ENCODE measurements around the gene TMEM63B. TPM values are rescaled to one million over a fixed set of nuclear protein-coding genes. Genes with fewer than 3 reads are reported as not detected.

TMEM63B gene
- total RNA-seq, 4 donors from 2014 or later = 27.2 to 71.9 (median 43.7) TPM

DNA sequence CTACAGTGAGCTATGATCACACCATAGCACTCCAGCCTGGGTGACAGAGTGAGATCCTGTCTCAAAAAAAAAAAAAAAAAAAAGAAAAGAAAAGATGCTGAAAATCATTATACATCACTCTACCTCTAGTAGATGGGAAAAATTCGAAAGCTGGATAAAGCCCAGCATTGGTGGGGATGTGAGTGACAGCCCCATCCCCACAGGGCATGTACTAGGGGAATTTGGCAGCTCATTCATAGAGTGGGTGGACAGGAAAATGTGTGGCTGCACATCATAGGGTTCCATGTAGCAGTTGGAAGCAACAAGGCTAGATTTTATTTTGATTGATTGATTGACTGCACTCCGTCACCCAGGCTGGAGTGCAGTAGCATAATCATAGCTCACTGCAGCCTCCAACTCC lies 42.1 kb upstream of the TMEM63B start:
- no peaks in the 10 kb centered on the region for H3K9me3 ChIP-seq
- no peaks in the 10 kb centered on the region for H3K27me3 ChIP-seq
- peaks cover 36 to 44% of the 10 kb centered on the region in 2 donors for H3K4me1 ChIP-seq
- no peak for ATAC-seq
- peak overlapping the region; percentile 91 to 99 (median 92) for H3K27ac ChIP-seq
- H3K36me3 ChIP-seq = no peaks in the 10 kb centered on the region
- no peak for TF ChIP-seq POLR2A (IDR thresholded peaks at IDR 0.05)
- TF ChIP-seq, protein P1, sequence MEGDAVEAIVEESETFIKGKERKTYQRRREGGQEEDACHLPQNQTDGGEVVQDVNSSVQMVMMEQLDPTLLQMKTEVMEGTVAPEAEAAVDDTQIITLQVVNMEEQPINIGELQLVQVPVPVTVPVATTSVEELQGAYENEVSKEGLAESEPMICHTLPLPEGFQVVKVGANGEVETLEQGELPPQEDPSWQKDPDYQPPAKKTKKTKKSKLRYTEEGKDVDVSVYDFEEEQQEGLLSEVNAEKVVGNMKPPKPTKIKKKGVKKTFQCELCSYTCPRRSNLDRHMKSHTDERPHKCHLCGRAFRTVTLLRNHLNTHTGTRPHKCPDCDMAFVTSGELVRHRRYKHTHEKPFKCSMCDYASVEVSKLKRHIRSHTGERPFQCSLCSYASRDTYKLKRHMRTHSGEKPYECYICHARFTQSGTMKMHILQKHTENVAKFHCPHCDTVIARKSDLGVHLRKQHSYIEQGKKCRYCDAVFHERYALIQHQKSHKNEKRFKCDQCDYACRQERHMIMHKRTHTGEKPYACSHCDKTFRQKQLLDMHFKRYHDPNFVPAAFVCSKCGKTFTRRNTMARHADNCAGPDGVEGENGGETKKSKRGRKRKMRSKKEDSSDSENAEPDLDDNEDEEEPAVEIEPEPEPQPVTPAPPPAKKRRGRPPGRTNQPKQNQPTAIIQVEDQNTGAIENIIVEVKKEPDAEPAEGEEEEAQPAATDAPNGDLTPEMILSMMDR (IDR thresholded peaks at IDR 0.05 in 4 of 5, conservative IDR thresholded peaks at IDR 0.05 in 1 of 5) = no peak
- no peak overlapping the region for H3K4me3 ChIP-seq
- intact Hi-C loops (cut with DNase I; ENCODE audit: low total_unique reads) = no loop called here
- no peak for DNase-seq
- in situ Hi-C loops (cut with MboI; ENCODE audit: low sequenced_read_pairs in 4 of 4) = loop anchor here (10.0 to 25.0 kb wide), 2 partner anchors 423 to 480 kb away; no protein-coding TSS in a partner anchor

- intact Hi-C loops (cut with DNase I; ENCODE audit: low total_unique reads) (no loop called here), in situ Hi-C loops (cut with MboI; ENCODE audit: low sequenced_read_pairs in 4 of 4) (loop anchor here (10.0 to 25.0 kb wide), 2 partner anchors 425 to 482 kb away; no protein-coding TSS in a partner anchor)
- TF ChIP-seq POLR2A (IDR thresholded peaks at IDR 0.05) = peak; percentile 44 to 80
- TF ChIP-seq, protein P1 (IDR thresholded peaks at IDR 0.05 in 4 of 5, conservative IDR thresholded peaks at IDR 0.05 in 1 of 5) = peak in 1 of 5 experiments; percentile 12
- Histone ChIP-seq H3K36me3 (no peaks in the 10 kb centered on the region), H3K27me3 (no peaks in the 10 kb centered on the region), H3K9me3 (no peaks in the 10 kb centered on the region), H3K27ac (peak overlapping the region; percentile 91 to 99 (median 92)), H3K4me3 (no peak overlapping the region), H3K4me1 (peaks cover 36 to 44% of the 10 kb centered on the region in 2 donors)
- ATAC-seq (peak; percentile 28 to 61), DNase-seq (peak; percentile 50 to 91)
Observed at GRCh38 chr6:44086931-44087574, 40.3 kb upstream of the TMEM63B start.

DNA sequence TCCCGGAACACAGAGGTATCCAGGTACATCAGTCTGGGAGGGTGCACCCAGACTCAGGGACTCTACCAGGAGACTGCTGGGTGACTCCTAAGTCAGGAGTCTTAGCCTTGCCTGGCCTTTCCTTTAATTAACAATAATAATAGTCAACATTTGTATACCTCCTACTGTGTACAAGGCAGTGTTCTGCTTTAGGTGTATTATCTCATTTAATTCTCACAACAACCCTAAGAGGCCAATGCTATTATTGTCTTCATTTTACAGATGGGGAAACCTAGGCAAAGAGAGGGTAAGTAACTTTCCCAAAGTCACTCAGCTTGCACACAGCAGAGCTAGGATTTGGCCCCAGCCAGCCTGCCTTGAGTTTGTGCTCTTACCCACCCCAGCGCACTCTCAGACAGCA lies 39.7 kb upstream of the TMEM63B start:
- no peak for ATAC-seq
- intact Hi-C loops (cut with DNase I; ENCODE audit: low total_unique reads) = no loop called here
- peak overlapping the region; percentile 91 to 99 (median 92) for H3K27ac ChIP-seq

DNA sequence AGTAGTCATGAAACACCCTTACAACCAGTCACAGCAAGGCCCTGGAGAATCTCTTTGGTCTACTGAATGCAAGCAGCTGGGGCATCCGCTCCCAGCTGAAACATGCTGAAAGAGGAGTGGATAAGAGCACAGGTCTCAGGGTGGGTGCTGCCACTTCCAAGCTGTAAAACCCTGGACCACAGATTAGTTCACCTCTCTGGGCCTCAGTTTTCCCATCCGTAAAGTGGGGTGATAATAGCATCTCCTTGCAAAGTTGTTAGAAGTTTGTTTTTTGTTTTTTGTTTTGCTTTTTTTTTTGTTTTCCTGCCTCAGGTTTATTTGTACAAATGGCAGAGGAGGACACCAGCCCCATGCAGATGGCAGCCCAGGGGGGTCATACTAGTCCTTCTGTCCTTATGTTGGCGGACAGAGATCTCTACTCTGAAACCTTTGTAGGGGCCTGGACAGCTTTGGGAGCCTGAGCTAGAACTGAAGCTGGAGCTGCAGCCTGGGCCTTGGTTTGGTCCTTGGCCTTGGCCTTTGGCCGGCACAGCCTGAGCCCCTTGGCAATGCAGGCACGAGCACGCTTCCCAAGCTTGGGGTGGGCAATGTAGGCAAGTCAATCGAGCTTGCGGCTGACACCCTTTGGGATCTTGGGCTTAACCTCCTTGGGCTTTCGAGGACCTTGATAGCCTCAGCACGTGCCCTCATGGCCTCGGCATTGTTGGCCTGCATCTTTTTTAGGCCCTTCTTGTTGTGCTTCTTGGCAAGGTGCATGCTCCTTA lies 38.3 kb upstream of the TMEM63B start:
- no peaks in the 10 kb centered on the region for H3K27me3 ChIP-seq
- TF ChIP-seq, protein P1 (IDR thresholded peaks at IDR 0.05 in 4 of 5, conservative IDR thresholded peaks at IDR 0.05 in 1 of 5) = no peak
- no peak for TF ChIP-seq POLR2A (IDR thresholded peaks at IDR 0.05)
- intact Hi-C loops (cut with DNase I; ENCODE audit: low total_unique reads) (no loop called here), in situ Hi-C loops (cut with MboI; ENCODE audit: low sequenced_read_pairs in 4 of 4) (loop anchor here (10.0 to 25.0 kb wide), 2 partner anchors 427 to 484 kb away; no protein-coding TSS in a partner anchor)
- no peak overlapping the region for H3K4me3 ChIP-seq
- no peaks in the 10 kb centered on the region for H3K36me3 ChIP-seq
- ATAC-seq = no peak
- H3K4me1 ChIP-seq = peaks cover 25 to 33% of the 10 kb centered on the region in 2 donors
- peak overlapping the region in 1 of 4 donors; percentile 28 for H3K27ac ChIP-seq
- H3K9me3 ChIP-seq = no peaks in the 10 kb centered on the region
- DNase-seq = no peak

More for the DNA sequence above, 39.7 kb upstream of the TMEM63B start:
- no peaks in the 10 kb centered on the region for H3K27me3 ChIP-seq
- no peaks in the 10 kb centered on the region for H3K36me3 ChIP-seq
- peaks cover 36 to 44% of the 10 kb centered on the region in 2 donors for H3K4me1 ChIP-seq
- TF ChIP-seq, protein P1 (IDR thresholded peaks at IDR 0.05 in 4 of 5, conservative IDR thresholded peaks at IDR 0.05 in 1 of 5) = peak in 1 of 5 experiments; percentile 2
- no peak for TF ChIP-seq POLR2A (IDR thresholded peaks at IDR 0.05)
- in situ Hi-C loops (cut with MboI; ENCODE audit: low sequenced_read_pairs in 4 of 4) = loop anchor here (10.0 to 25.0 kb wide), 2 partner anchors 425 to 483 kb away; no protein-coding TSS in a partner anchor
- no peak for DNase-seq
- no peaks in the 10 kb centered on the region for H3K9me3 ChIP-seq
- no peak overlapping the region for H3K4me3 ChIP-seq

Data from gastrocnemius medialis (tissue), 4 donors.